OCI-LY1 (cell line): ENCODE data around the gene EFNB2.
A peak's percentile ranks its signal among the peaks of the same experiment; 100 is the strongest.

ENCODE experiments used
- H2AFZ ChIP-seq: fragments of 200-600 bp; sonication (generic), shearing (Covaris generic); 2 replicates; pipeline ENCODE4 v1.6.0; 2014; ENCODE audit warnings: antibody characterized with exemption, mild to moderate bottlenecking, low read length
- H3F3A ChIP-seq: fragments of 200-600 bp; sonication (generic), shearing (Covaris generic); 2 replicates; pipeline ENCODE4 v1.6.0; 2014; ENCODE audit warnings: mild to moderate bottlenecking, antibody characterized with exemption, low read length, moderate library complexity; ENCODE audit not compliant: insufficient read depth
- H3K27ac ChIP-seq: fragments of 200-600 bp; sonication (generic); 2 replicates; pipeline ENCODE4 v1.5.1; 2014; ENCODE audit warnings: low read length, mixed run types, mild to moderate bottlenecking, low read depth; ENCODE audit not compliant: poor library complexity, severe bottlenecking
- H3K27me3 ChIP-seq: fragments of 200-600 bp; sonication (generic); 2 replicates; pipeline ENCODE4 v1.6.0; 2014; ENCODE audit warnings: antibody characterized with exemption, mild to moderate bottlenecking, low read length, moderate library complexity; ENCODE audit not compliant: insufficient read depth
- H3K36me3 ChIP-seq: fragments of 200-600 bp; sonication (generic); 2 replicates; pipeline ENCODE4 v1.6.1; 2014; ENCODE audit warnings: mild to moderate bottlenecking, antibody characterized with exemption, low read length, moderate library complexity, mixed read lengths; ENCODE audit not compliant: insufficient read depth
- H3K4me1 ChIP-seq: fragments of 200-600 bp; sonication (generic); 2 replicates; pipeline ENCODE4 v1.5.1; 2014; ENCODE audit warnings: mild to moderate bottlenecking, low read length, moderate library complexity; ENCODE audit not compliant: insufficient read depth, severe bottlenecking
- H3K4me2 ChIP-seq: fragments of 200-600 bp; sonication (generic), shearing (Covaris generic); 2 replicates; pipeline ENCODE4 v1.6.1; 2014; ENCODE audit warnings: low read length
- H3K4me3 ChIP-seq: fragments of 200-600 bp; sonication (generic); 2 replicates; pipeline ENCODE4 v1.5.1; 2014; ENCODE audit warnings: low read length, low read depth, mild to moderate bottlenecking, mixed read lengths; ENCODE audit not compliant: poor library complexity, severe bottlenecking
- H3K79me2 ChIP-seq: fragments of 200-600 bp; shearing (Covaris generic); 2 replicates; pipeline ENCODE4 v1.6.1; 2016; ENCODE audit warnings: mixed run types, low read length, mixed read lengths; ENCODE audit not compliant: insufficient read depth
- H3K9ac ChIP-seq: fragments of 200-600 bp; sonication (generic), shearing (Covaris generic); 2 replicates; pipeline ENCODE4 v1.6.1; 2014; ENCODE audit warnings: mild to moderate bottlenecking, low read length, mixed read lengths
- H3K9me2 ChIP-seq: fragments of 200-600 bp; sonication (generic), shearing (Covaris generic); 2 replicates; pipeline ENCODE4 v1.6.1; 2014; ENCODE audit warnings: low read depth, mild to moderate bottlenecking, low read length, mixed read lengths
- H3K9me3 ChIP-seq: fragments of 200-600 bp; shearing (Covaris generic); 2 replicates; pipeline ENCODE4 v1.6.1; 2014; ENCODE audit warnings: low read length, mixed read lengths
- H4K20me1 ChIP-seq: fragments of 200-600 bp; sonication (generic), shearing (Covaris generic); 2 replicates; pipeline ENCODE4 v1.6.0; 2016; ENCODE audit warnings: mild to moderate bottlenecking, low read length; ENCODE audit not compliant: insufficient read depth
- CTCF ChIP-seq: fragments of 200-600 bp; sonication (generic), shearing (Covaris generic); IDR thresholded peaks from 2 replicates; pipeline ENCODE4 v1.5.1; 2017; ENCODE audit warnings: mild to moderate bottlenecking, antibody characterized with exemption, low read length, moderate library complexity, mixed read lengths
- EZH2 ChIP-seq: fragments of 200-600 bp; sonication (generic), shearing (Covaris generic); IDR thresholded peaks from 2 replicates; pipeline ENCODE4 v1.8.0; 2017; ENCODE audit warnings: borderline replicate concordance, mixed run types, mild to moderate bottlenecking, antibody characterized with exemption, low read length, moderate library complexity, mixed read lengths

The EFNB2 gene

GRCh38 chr13:106561551-106562170, 26.2 kb upstream of the EFNB2 start:
- TF ChIP-seq EZH2 (no peak), CTCF (no peak)
- Histone ChIP-seq H3K4me2 (peak overlapping the region; percentile 27), H3K9me3 (no peaks in the 10 kb centered on the region), H4K20me1 (peaks cover 58% of the 10 kb centered on the region), H3K27ac (peak overlapping the region; percentile 15), H3K4me3 (peak overlapping the region; percentile 7), H3K4me1 (peaks cover 57% of the 10 kb centered on the region), H3K9me2 (no peaks in the 10 kb centered on the region), H2AFZ (no peak overlapping the region), H3K9ac (no peak overlapping the region; the same call in 1 of the 2 replicates), H3K79me2 (peaks cover 100% of the 10 kb centered on the region), H3F3A (no peaks in the 10 kb centered on the region), H3K36me3 (peaks cover 48% of the 10 kb centered on the region), H3K27me3 (no peaks in the 10 kb centered on the region)

- H3K4me2 ChIP-seq, result no peak overlapping the region
- H4K20me1 ChIP-seq, result peaks cover 53% of the 10 kb centered on the region
Measured at GRCh38 chr13:106560821-106561220, 25.4 kb upstream of the EFNB2 start.

GRCh38 chr13:106558527-106558926, 23.1 kb upstream of the EFNB2 start:
- TF ChIP-seq EZH2, result no peak
- TF ChIP-seq CTCF, result no peak
- H3K36me3 ChIP-seq, result peaks cover 67% of the 10 kb centered on the region

More at GRCh38 chr13:106560821-106561220, 25.4 kb upstream of the EFNB2 start:
- Histone ChIP-seq H3K4me3 (no peak overlapping the region), H3K27me3 (no peaks in the 10 kb centered on the region), H2AFZ (no peak overlapping the region), H3F3A (no peaks in the 10 kb centered on the region), H3K9me3 (no peaks in the 10 kb centered on the region), H3K27ac (no peak overlapping the region), H3K79me2 (peaks cover 100% of the 10 kb centered on the region), H3K36me3 (peaks cover 51% of the 10 kb centered on the region), H3K9ac (no peak overlapping the region), H3K9me2 (no peaks in the 10 kb centered on the region), H3K4me1 (peaks cover 50% of the 10 kb centered on the region)
- no peak for TF ChIP-seq CTCF
- no peak for TF ChIP-seq EZH2

More at GRCh38 chr13:106558527-106558926, 23.1 kb upstream of the EFNB2 start:
- H3K4me1 ChIP-seq, result peaks cover 27% of the 10 kb centered on the region
- H3K9me3 ChIP-seq, result no peaks in the 10 kb centered on the region
- no peak overlapping the region for H3K27ac ChIP-seq
- H4K20me1 ChIP-seq, result peaks cover 34% of the 10 kb centered on the region
- H3K9me2 ChIP-seq, result no peaks in the 10 kb centered on the region
- H3K9ac ChIP-seq, result no peak overlapping the region
- no peaks in the 10 kb centered on the region for H3F3A ChIP-seq
- no peak overlapping the region for H3K4me2 ChIP-seq
- no peak overlapping the region for H2AFZ ChIP-seq
- no peaks in the 10 kb centered on the region for H3K27me3 ChIP-seq
- H3K4me3 ChIP-seq, result no peak overlapping the region
- peaks cover 85% of the 10 kb centered on the region for H3K79me2 ChIP-seq
